Mesodermal cell (in vitro differentiated cells): ENCODE data around the gene POLR3B.
A peak's percentile ranks its signal among the peaks of the same experiment; 100 is the strongest.

Experiments
- H3K27ac ChIP-seq: 2 replicates; pipeline ENCODE4 v1.7.0; 2013; ENCODE audit warnings: mild to moderate bottlenecking, low read depth, low read length, moderate library complexity; ENCODE audit not compliant: severe bottlenecking
- H3K36me3 ChIP-seq: 2 replicates; pipeline ENCODE4 v1.7.1; 2013; ENCODE audit warnings: mild to moderate bottlenecking, low read length, moderate library complexity; ENCODE audit not compliant: control insufficient read depth, insufficient read depth
- H3K4me1 ChIP-seq: one replicate; pipeline ENCODE4 v1.7.1; 2013; ENCODE audit warnings: mild to moderate bottlenecking, low read length; ENCODE audit not compliant: insufficient read depth, control insufficient read depth, poor library complexity, severe bottlenecking
- H3K4me3 ChIP-seq: 2 replicates; pipeline ENCODE4 v1.7.0; 2013; ENCODE audit warnings: low read length, control low read depth, mild to moderate bottlenecking; ENCODE audit not compliant: insufficient read depth, poor library complexity, severe bottlenecking; ENCODE audit errors: extremely low read depth
- H3K9me3 ChIP-seq: 2 replicates; pipeline ENCODE4 v1.7.1; 2013; ENCODE audit warnings: mild to moderate bottlenecking, low read length, moderate library complexity; ENCODE audit not compliant: control insufficient read depth
- WGBS, 2 experiments: methylation state at CpG; one replicate each; pipeline ENCODE4 v1.1.5; 2013; ENCODE audit warnings: missing lambda C conversion rate in 2 of 2; ENCODE audit not compliant: insufficient coverage in 2 of 2; 5-methylcytosine and 5-hydroxymethylcytosine counted together

The POLR3B gene

DNA sequence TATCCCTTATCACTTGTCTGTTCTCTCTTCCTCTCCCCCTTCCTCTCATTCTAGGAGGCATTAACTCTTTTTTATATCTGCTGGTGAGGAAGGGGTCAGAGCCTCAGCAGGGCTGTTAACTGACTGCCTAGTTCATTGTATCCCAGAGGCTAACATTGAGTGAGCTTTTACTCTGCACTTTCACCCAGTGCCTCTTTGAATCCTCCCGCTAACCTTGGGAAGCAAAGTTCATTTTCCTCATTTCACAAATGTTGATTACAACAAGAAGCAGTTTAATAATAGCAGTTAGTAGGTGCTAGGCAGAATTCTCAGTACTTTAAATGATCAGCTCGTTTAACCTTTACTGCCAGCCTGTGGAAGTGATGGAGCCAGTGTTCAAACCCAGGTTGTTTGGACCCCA lies 75.5 kb downstream of the POLR3B start:
- WGBS, 2 experiments: 67 to 100% methylated on average over 1 of the region's 2 CpGs
- no peak overlapping the region for H3K27ac ChIP-seq
- peaks cover 48% of the 10 kb centered on the region for H3K36me3 ChIP-seq
- no peaks in the 10 kb centered on the region for H3K9me3 ChIP-seq
- no peaks in the 10 kb centered on the region for H3K4me1 ChIP-seq
- H3K4me3 ChIP-seq: no peak overlapping the region

- Histone ChIP-seq H3K36me3 (peaks cover 48% of the 10 kb centered on the region), H3K4me1 (no peaks in the 10 kb centered on the region), H3K4me3 (no peak overlapping the region), H3K27ac (no peak overlapping the region), H3K9me3 (no peaks in the 10 kb centered on the region)
- 95 to 98% methylated on average over 3 to 4 of the region's 4 CpGs for WGBS, 2 experiments
These were observed 77.0 kb downstream of the POLR3B start for GRCh38 chr12:106434526-106434925.

- Histone ChIP-seq H3K4me3 (no peak overlapping the region), H3K36me3 (peaks cover 60% of the 10 kb centered on the region), H3K9me3 (no peaks in the 10 kb centered on the region), H3K27ac (no peak overlapping the region), H3K4me1 (no peaks in the 10 kb centered on the region)
- WGBS, 2 experiments: 84 to 95% methylated on average over 5 to 6 of the region's 6 CpGs
These were observed 78.6 kb downstream of the POLR3B start for GRCh38 chr12:106436164-106436563.

DNA sequence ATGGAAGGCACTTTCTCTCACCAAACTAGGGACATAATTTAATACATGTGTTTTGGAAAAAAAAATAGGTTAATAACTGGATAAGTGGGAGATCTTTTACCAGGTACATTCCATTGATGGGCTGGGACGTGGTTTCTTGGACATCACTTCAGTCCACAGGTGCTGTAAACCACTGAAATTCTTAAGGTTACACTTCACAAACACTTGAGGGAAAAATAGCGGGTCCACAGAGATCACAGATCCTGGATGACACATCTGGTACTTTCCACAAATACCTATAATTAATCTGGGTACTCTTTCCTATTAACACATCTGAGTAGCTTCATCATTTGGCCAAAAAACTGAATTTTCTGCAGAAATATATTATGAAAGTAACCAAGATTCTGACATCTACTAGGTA lies 85.0 kb downstream of the POLR3B start:
- H3K9me3 ChIP-seq: no peaks in the 10 kb centered on the region
- H3K27ac ChIP-seq: no peak overlapping the region
- 90 to 100% methylated on average over 2 of the region's 2 CpGs for WGBS, 2 experiments
- no peaks in the 10 kb centered on the region for H3K4me1 ChIP-seq
- H3K4me3 ChIP-seq: no peak overlapping the region
- H3K36me3 ChIP-seq: peaks cover 39% of the 10 kb centered on the region

DNA sequence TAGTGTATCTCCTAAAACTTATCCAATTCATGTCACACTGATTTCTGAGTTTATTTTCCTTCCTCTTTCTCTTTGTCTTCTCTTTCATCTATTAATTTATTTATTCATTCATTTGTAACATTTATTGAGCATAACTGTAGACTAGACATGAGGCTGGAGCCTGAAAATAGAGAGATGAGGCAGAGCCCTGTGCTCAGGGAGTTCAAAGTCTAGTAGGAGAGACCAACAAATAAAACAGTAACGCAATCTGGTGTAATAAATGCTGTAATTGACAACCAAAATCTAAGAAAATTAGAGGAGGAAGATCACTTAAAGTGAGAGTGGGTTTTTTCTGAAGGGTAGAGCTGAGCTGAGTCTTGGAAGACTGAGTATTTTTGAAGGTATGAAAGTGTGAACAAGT lies 87.5 kb downstream of the POLR3B start:
- Histone ChIP-seq H3K4me1 (no peaks in the 10 kb centered on the region), H3K27ac (no peak overlapping the region), H3K36me3 (peaks cover 28% of the 10 kb centered on the region), H3K9me3 (no peaks in the 10 kb centered on the region), H3K4me3 (no peak overlapping the region)
- WGBS, 2 experiments: no CpG with 5 or more reads among the region's 1 CpG

- Histone ChIP-seq H3K4me3 (no peak overlapping the region), H3K27ac (no peak overlapping the region)
These were observed 88.4 kb downstream of the POLR3B start for GRCh38 chr12:106445959-106446358.

GRCh38 chr12:106446419-106447092 lies 89.0 kb downstream of the POLR3B start:
- Histone ChIP-seq H3K36me3 (peaks cover 17% of the 10 kb centered on the region), H3K4me1 (no peaks in the 10 kb centered on the region), H3K27ac (peak overlapping the region; percentile 5), H3K9me3 (no peaks in the 10 kb centered on the region), H3K4me3 (no peak overlapping the region)
- 60 to 79% methylated on average over 1 to 5 of the region's 7 CpGs for WGBS, 2 experiments

More at GRCh38 chr12:106445959-106446358, 88.4 kb downstream of the POLR3B start:
- Histone ChIP-seq H3K36me3 (peaks cover 21% of the 10 kb centered on the region), H3K9me3 (no peaks in the 10 kb centered on the region), H3K4me1 (no peaks in the 10 kb centered on the region)
- WGBS, 2 experiments: 90 to 100% methylated on average over 2 of the region's 5 CpGs

DNA sequence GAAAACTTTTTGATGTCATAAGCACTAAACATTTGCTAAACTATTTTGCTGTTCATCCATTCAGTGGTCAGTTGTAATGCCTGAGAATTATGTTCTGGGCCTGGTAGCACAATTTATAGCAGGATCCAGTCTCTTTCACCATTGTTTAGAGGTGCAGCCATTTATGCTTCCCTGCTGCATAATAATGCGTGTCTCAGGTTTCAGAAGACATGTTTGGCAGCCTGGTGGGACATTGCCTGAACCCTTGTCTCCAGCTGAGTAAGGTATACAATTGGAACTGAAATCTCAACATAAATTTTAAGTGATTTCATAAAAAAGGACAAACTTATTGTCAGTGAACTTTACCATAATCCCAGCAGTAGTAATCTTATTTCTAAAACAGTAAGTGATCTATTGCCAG lies 94.8 kb downstream of the POLR3B start:
- no peak overlapping the region for H3K27ac ChIP-seq
- WGBS, 2 experiments: 71 to 100% methylated on average over 1 of the region's 1 CpG

DNA sequence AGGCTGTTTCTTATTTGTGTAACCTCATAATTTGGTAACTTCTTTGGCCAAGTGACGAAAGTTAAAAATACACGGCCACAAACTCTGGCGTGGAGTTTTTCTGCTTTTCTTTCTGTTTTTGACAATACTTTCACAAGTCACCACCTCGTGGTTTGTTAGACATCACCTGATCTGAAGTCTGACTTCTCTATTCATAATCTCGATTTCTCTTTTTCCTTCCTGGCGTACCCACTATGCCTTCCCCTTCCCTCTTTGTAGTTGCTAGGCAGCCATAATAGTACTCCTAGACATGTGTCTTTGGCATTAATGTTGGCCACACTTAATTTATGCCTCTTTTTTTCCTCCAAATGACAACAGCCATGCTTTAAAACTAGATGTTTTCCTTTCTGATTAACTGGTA lies 97.6 kb downstream of the POLR3B start:
- Histone ChIP-seq H3K9me3 (no peaks in the 10 kb centered on the region), H3K36me3 (peaks cover 11% of the 10 kb centered on the region), H3K4me3 (no peak overlapping the region), H3K4me1 (no peaks in the 10 kb centered on the region), H3K27ac (no peak overlapping the region)
- WGBS, 2 experiments: 86 to 100% methylated on average over 6 of the region's 6 CpGs

More for the DNA sequence above, 94.8 kb downstream of the POLR3B start:
- no peaks in the 10 kb centered on the region for H3K9me3 ChIP-seq
- H3K4me1 ChIP-seq: no peaks in the 10 kb centered on the region
- H3K36me3 ChIP-seq: peaks cover 14% of the 10 kb centered on the region
- no peak overlapping the region for H3K4me3 ChIP-seq

DNA sequence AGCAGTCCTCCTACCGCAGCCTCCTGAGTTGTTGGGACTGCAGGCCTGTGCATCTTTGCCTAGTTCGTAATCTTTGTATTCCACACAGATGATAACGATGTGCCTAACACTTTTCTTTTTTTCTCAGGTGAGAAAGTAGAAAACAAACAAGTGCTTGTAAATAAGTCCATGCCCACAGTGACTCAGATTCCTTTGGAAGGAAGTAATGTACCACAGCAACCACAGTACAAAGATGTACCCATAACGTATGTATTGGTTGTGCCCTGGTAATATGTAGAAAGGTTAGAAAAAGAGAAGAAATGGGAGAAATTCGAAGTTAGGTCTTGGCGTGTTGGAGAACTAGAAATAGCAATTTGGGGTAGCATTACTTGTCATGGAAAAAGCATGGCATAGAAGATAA lies 101.6 kb downstream of the POLR3B start:
- H3K36me3 ChIP-seq: peaks cover 15% of the 10 kb centered on the region
- no peak overlapping the region for H3K4me3 ChIP-seq
- H3K27ac ChIP-seq: no peak overlapping the region
- 93 to 96% methylated on average over 4 of the region's 6 CpGs for WGBS, 2 experiments
- no peaks in the 10 kb centered on the region for H3K4me1 ChIP-seq
- no peaks in the 10 kb centered on the region for H3K9me3 ChIP-seq

- H3K4me1 ChIP-seq: no peaks in the 10 kb centered on the region
- no CpG with 5 or more reads among the region's 1 CpG for WGBS, 2 experiments
- H3K4me3 ChIP-seq: no peak overlapping the region
- H3K36me3 ChIP-seq: peaks cover 15% of the 10 kb centered on the region
- H3K9me3 ChIP-seq: no peaks in the 10 kb centered on the region
- H3K27ac ChIP-seq: no peak overlapping the region
These were observed 102.0 kb downstream of the POLR3B start for GRCh38 chr12:106459534-106459933.
